B cell (primary cell): ENCODE measurements around the gene LRIT3. TPM values are rescaled to one million over a fixed set of nuclear protein-coding genes. Genes with fewer than 3 reads are reported as not detected.

Source experiments
- ATAC-seq: fragments of 200-7000 bp; cut with Tn5 transposase; one replicate; pipeline ENCODE4 v1.10.0; 2021; ENCODE audit warnings: low read depth, mild to moderate bottlenecking, moderate number of reproducible peaks, moderate library complexity
- CTCF ChIA-PET: fragments of 350-600 bp; sonication (Branson Sonifier 250); formaldehyde crosslinking; loops from one replicate; lab custom pipeline; 2021; ENCODE audit warnings: antibody characterized with exemption, inconsistent platforms; lab: Charles Lee
- POLR2A ChIA-PET: fragments of 350-600 bp; sonication (Branson Sonifier 250); formaldehyde crosslinking; loops from one replicate; lab custom pipeline; 2021; ENCODE audit warnings: antibody characterized with exemption; lab: Charles Lee
- DNase-seq: peaks from one replicate; pipeline ENCODE4 v3.0.0; 2013
- H2AFZ ChIP-seq: 2 replicates; pipeline ENCODE4 v1.6.1; 2012; ENCODE audit warnings: mild to moderate bottlenecking, low read depth, low read length; ENCODE audit not compliant: insufficient read depth, poor library complexity, severe bottlenecking
- H3K27ac ChIP-seq, 2 donors: 1 replicate in 1 of 2; 2 replicates in 1 of 2; pipeline ENCODE4 v1.5.1; 2012 to 2013; ENCODE audit warnings: low read length in 2 of 2, mild to moderate bottlenecking in 2 of 2, moderate library complexity in 1 of 2
- H3K27me3 ChIP-seq, 4 experiments: fragments of 200-600 bp in 1 of 4; sonication (generic) in 1 of 4; replicated peaks in 1 of 4; 1 replicate in 2 of 4; 2 replicates in 2 of 4; pipeline versions ENCODE4 v1.6.1 to v1.7.0; 2013 to 2016; ENCODE audit warnings: low read length in 3 of 4, mild to moderate bottlenecking in 2 of 4, mixed read lengths in 1 of 4, moderate library complexity in 1 of 4; ENCODE audit not compliant: insufficient read depth in 4 of 4, control insufficient read depth in 3 of 4; ENCODE audit errors: control extremely low read depth in 1 of 4
- H3K36me3 ChIP-seq, 2 experiments: replicated peaks in 1 of 2; 1 replicate in 1 of 2; 2 replicates in 1 of 2; pipeline versions ENCODE4 v1.6.1 to v1.7.1; 2013; ENCODE audit warnings: low read length in 1 of 2; ENCODE audit not compliant: insufficient read depth in 2 of 2, control insufficient read depth in 1 of 2; ENCODE audit errors: control extremely low read depth in 1 of 2, extremely low read depth in 1 of 2
- H3K4me1 ChIP-seq, 2 donors: fragments of 200-600 bp in 1 of 2; sonication (generic) in 1 of 2; 1 replicate in 1 of 2; 2 replicates in 1 of 2; pipeline versions ENCODE4 v1.5.1 to v1.6.1; 2013 to 2017; ENCODE audit warnings: low read length in 2 of 2; ENCODE audit not compliant: control insufficient read depth in 2 of 2, insufficient read depth in 2 of 2
- H3K4me2 ChIP-seq: replicated peaks from 2 replicates; pipeline ENCODE3; 2012; ENCODE audit warnings: mild to moderate bottlenecking, low read depth, low read length; ENCODE audit not compliant: poor library complexity, severe bottlenecking
- H3K4me3 ChIP-seq, 5 experiments: fragments of 200-600 bp in 1 of 5; sonication (generic) in 1 of 5; 1 replicate in 3 of 5; 2 replicates in 2 of 5; pipeline versions ENCODE4 v1.5.1 to v1.7.0; 2011 to 2016; ENCODE audit warnings: low read length in 4 of 5, mild to moderate bottlenecking in 4 of 5, low read depth in 2 of 5, control low read depth in 1 of 5, moderate library complexity in 1 of 5; ENCODE audit not compliant: insufficient read depth in 1 of 5; ENCODE audit errors: control extremely low read depth in 1 of 5, extremely low read depth in 1 of 5
- H3K79me2 ChIP-seq: fragments of 200-600 bp; sonication (generic); one replicate; pipeline ENCODE4 v1.6.0; 2016; ENCODE audit warnings: low read length; ENCODE audit not compliant: control insufficient read depth, insufficient read depth
- H3K9ac ChIP-seq: fragments of 200-600 bp; sonication (generic); 2 replicates; pipeline ENCODE4 v1.6.1; 2017; ENCODE audit warnings: mild to moderate bottlenecking, low read length, moderate library complexity
- H3K9me3 ChIP-seq, 3 donors: one replicate each; pipeline versions ENCODE4 v1.6.1 to v1.7.1; 2013; ENCODE audit warnings: low read length in 2 of 3; ENCODE audit not compliant: control insufficient read depth in 2 of 3, insufficient read depth in 1 of 3; ENCODE audit errors: control extremely low read depth in 1 of 3
- H4K20me1 ChIP-seq: 2 replicates; pipeline ENCODE4 v1.6.0; 2012; ENCODE audit warnings: mild to moderate bottlenecking, low read length; ENCODE audit not compliant: insufficient read depth, control insufficient read depth, poor library complexity, severe bottlenecking
- H3K27ac Mint-ChIP-seq: one replicate; pipeline ENCODE4 v1.8.0; 2021; ENCODE audit warnings: mixed read lengths
- H3K27me3 Mint-ChIP-seq: one replicate; pipeline ENCODE4 v1.8.0; 2021; ENCODE audit warnings: mixed read lengths
- H3K4me1 Mint-ChIP-seq: one replicate; pipeline ENCODE4 v1.8.0; 2021; ENCODE audit warnings: mixed read lengths
- H3K4me3 Mint-ChIP-seq: one replicate; pipeline ENCODE4 v1.8.0; 2021; ENCODE audit warnings: mixed read lengths
- H3K9me3 Mint-ChIP-seq: one replicate; pipeline ENCODE4 v1.8.0; 2022; ENCODE audit warnings: mixed read lengths; ENCODE audit not compliant: insufficient read depth
- EZH2 ChIP-seq: IDR thresholded peaks from 2 replicates; pipeline ENCODE4 v1.6.1; 2012; ENCODE audit warnings: borderline replicate concordance, low read depth, mild to moderate bottlenecking, moderate library complexity, low read length; ENCODE audit not compliant: insufficient read depth, poor library complexity, severe bottlenecking
- WGBS: methylation state at CpG from one replicate; pipeline ENCODE4 v1.1.5; 2013; ENCODE audit warnings: missing lambda C conversion rate; ENCODE audit not compliant: insufficient coverage; 5-methylcytosine and 5-hydroxymethylcytosine counted together
- intact Hi-C: fragments of 100-400 bp; cut with micrococcal nuclease; formaldehyde crosslinking; loops from one replicate; pipeline ENCODE4 v1.10.0; 2022
- polyA plus RNA-seq: library from polyadenylated mRNA; depleted of rRNA; stranded (reverse); fragments of >200 nt; gene quantifications from 2 replicates; pipeline ENCODE4 v1.2.3, GENCODE V29; 2012
- total RNA-seq, 2 donors: library from RNA; stranded (reverse); fragments of 120-200 nt in 1 of 2; gene quantifications; 1 replicate in 1 of 2; 2 replicates in 1 of 2; pipeline versions ENCODE4 v1.2.3 to v1.2.4, GENCODE V29; 2013 to 2022
- TF ChIP-seq, protein P1 (sequence below): fragments of 200-600 bp; IDR thresholded peaks from one replicate; pipeline ENCODE4 v1.8.0; 2022; ENCODE audit warnings: antibody characterized with exemption, mild to moderate bottlenecking

The LRIT3 gene
- total and polyA plus RNA-seq, 2 donors (not counting 1 experiment from before 2014, with no cell fraction given) = 0.21 to 0.32 TPM

DNA sequence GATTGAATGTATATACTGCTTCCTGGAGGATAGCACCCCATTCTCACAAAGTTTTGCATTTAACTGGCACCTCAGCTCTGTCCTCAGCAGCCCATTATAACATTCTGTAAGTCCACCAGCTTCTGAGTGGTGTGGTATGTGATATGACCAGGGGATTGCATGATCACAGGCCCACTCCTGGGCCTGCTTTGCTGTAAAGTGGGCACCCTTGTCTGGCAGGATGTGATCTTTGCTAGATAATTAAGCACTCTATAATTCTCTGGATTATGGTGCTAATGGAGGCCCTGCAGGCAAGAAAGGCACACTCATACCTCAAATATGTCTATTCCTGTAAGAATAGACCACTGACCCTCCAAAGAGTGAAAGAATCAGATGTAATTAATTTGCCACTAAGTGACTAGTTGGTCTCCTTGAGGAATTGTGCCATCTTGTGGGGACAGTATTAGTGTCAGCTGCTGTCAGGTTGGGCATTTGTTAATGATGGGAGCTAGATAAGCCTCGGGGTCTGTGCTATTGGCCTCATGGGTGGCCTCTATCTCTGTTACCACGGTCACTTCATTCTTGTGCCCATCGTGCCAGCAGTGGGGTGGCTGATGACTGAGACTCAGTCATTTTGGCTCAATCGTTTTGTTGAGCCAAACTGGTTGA lies 43.9 kb upstream of the LRIT3 start:
- Histone ChIP-seq H3K9me3 (no peaks in the 10 kb centered on the region), H3K9ac (no peak overlapping the region), H2AFZ (no peak overlapping the region), H3K36me3 (no peaks in the 10 kb centered on the region), H3K27ac (no peak overlapping the region), H3K4me2 (no peak overlapping the region), H3K79me2 (no peaks in the 10 kb centered on the region), H3K4me3 (no peak overlapping the region), H3K27me3 (no peaks in the 10 kb centered on the region), H3K4me1 (no peaks in the 10 kb centered on the region), H4K20me1 (no peaks in the 10 kb centered on the region)
- WGBS = 77% methylated on average over 3 of the region's 4 CpGs
- Mint-ChIP-seq H3K4me1 (no peaks in the 10 kb centered on the region), H3K4me3 (no peak overlapping the region), H3K27ac (no peak overlapping the region), H3K9me3 (no peaks in the 10 kb centered on the region), H3K27me3 (peaks cover 22% of the 10 kb centered on the region)
- CTCF ChIA-PET = interaction anchor here (0.7 to 2.0 kb wide), 10 partner anchors 11 to 384 kb away, joined by 3 to 11 read pairs (median 4); partner anchors contain the start of gene GAR1
- POLR2A ChIA-PET = interaction anchor here (0.7 kb wide), 1 partner anchor 383 kb away, joined by 7 read pairs; no protein-coding TSS in a partner anchor
- intact Hi-C loops = loop anchor here (1.0 kb wide), 1 partner anchor 382 kb away; no protein-coding TSS in a partner anchor
- DNase-seq (peak; percentile 55), ATAC-seq (no peak)
- TF ChIP-seq, protein P1, sequence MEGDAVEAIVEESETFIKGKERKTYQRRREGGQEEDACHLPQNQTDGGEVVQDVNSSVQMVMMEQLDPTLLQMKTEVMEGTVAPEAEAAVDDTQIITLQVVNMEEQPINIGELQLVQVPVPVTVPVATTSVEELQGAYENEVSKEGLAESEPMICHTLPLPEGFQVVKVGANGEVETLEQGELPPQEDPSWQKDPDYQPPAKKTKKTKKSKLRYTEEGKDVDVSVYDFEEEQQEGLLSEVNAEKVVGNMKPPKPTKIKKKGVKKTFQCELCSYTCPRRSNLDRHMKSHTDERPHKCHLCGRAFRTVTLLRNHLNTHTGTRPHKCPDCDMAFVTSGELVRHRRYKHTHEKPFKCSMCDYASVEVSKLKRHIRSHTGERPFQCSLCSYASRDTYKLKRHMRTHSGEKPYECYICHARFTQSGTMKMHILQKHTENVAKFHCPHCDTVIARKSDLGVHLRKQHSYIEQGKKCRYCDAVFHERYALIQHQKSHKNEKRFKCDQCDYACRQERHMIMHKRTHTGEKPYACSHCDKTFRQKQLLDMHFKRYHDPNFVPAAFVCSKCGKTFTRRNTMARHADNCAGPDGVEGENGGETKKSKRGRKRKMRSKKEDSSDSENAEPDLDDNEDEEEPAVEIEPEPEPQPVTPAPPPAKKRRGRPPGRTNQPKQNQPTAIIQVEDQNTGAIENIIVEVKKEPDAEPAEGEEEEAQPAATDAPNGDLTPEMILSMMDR = peak; percentile 39
- no peak for TF ChIP-seq EZH2

DNA sequence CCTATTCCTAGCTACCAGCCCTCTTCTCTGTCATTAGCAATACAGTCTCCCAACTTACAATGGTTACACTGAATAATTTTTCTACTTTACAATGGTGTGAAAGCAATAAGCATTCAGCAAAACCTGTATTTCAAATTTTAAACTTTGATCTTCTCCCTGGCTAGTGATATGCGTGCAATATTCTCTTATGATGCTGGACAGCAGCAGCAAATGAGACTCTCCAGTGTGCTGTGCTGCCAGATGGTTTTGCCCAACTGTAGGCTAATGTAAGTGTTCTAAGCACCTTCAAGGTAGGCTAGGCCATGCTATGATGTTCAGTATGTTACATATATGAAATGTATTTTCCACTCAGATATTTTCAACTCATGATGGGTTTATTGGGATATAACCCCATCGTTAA lies 38.3 kb upstream of the LRIT3 start:
- WGBS = no CpG with 5 or more reads among the region's 2 CpGs
- CTCF ChIA-PET = interaction anchor here (0.6 kb wide), 1 partner anchor 66 kb away, joined by 3 read pairs; no protein-coding TSS in a partner anchor
- Histone ChIP-seq H2AFZ (no peak overlapping the region), H3K9ac (no peak overlapping the region), H3K4me3 (no peak overlapping the region), H3K36me3 (no peaks in the 10 kb centered on the region), H3K9me3 (no peaks in the 10 kb centered on the region), H4K20me1 (no peaks in the 10 kb centered on the region), H3K4me1 (peaks cover 1 to 2% of the 10 kb centered on the region in 2 donors), H3K27me3 (no peaks in the 10 kb centered on the region), H3K27ac (no peak overlapping the region), H3K79me2 (no peaks in the 10 kb centered on the region), H3K4me2 (no peak overlapping the region)
- no peaks in the 10 kb centered on the region for H3K9me3 Mint-ChIP-seq
- TF ChIP-seq, protein P1 = no peak
- TF ChIP-seq EZH2 = no peak
- POLR2A ChIA-PET = interaction anchor here (0.7 kb wide), 1 partner anchor 105 kb away, joined by 4 read pairs; no protein-coding TSS in a partner anchor
- no peak overlapping the region for H3K4me3 Mint-ChIP-seq
- H3K27ac Mint-ChIP-seq = no peak overlapping the region
- H3K27me3 Mint-ChIP-seq = peaks cover 21% of the 10 kb centered on the region
- ATAC-seq (no peak), DNase-seq (no peak)
- intact Hi-C loops = loop anchor here (10.0 kb wide), 2 partner anchors 1155 to 1185 kb away; partner anchors contain the start of genes OSTC and RPL34
- peaks cover 1% of the 10 kb centered on the region for H3K4me1 Mint-ChIP-seq
